ENCODE measurements around the gene UBR2.

- TF ChIP-seq CTCF (IDR thresholded peaks at IDR 0.05; ENCODE audit: extremely low read depth in 1 of 2, insufficient read depth in 1 of 2, low read depth in 1 of 2, low read length in 2 of 2), result no peak
- no peak for TF ChIP-seq POLR2AphosphoS5 (IDR thresholded peaks at IDR 0.05; ENCODE audit: insufficient read depth, low read depth, low read length)
- no peak for TF ChIP-seq POLR2A (IDR thresholded peaks at IDR 0.05; ENCODE audit: low read depth, low read length)
Measured at GRCh38 chr6:42696526-42697267, 132.9 kb downstream of the UBR2 start.

All from endothelial cell of umbilical vein (primary cell).